GM21529 (cell line): ENCODE data around the gene EFCAB13.

Source experiments
- ATAC-seq: cut with Tn5 transposase; IDR thresholded peaks from one replicate; pipeline ENCODE4 v1.9.1; 2021; ENCODE audit not compliant: unreplicated experiment

EFCAB13 gene

GRCh38 chr17:47291242-47291873 lies 32.4 kb upstream of the EFCAB13 start:
- ATAC-seq = no peak

GRCh38 chr17:47292206-47292605 lies 31.5 kb upstream of the EFCAB13 start:
- no peak for ATAC-seq

GRCh38 chr17:47295037-47295873 lies 28.5 kb upstream of the EFCAB13 start:
- no peak for ATAC-seq

GRCh38 chr17:47295874-47296255 lies 27.9 kb upstream of the EFCAB13 start:
- no peak for ATAC-seq

GRCh38 chr17:47297661-47298400 lies 25.9 kb upstream of the EFCAB13 start:
- ATAC-seq = no peak

GRCh38 chr17:47298712-47299111 lies 25.0 kb upstream of the EFCAB13 start:
- no peak for ATAC-seq

- no peak for ATAC-seq
These were observed 24.4 kb upstream of the EFCAB13 start for GRCh38 chr17:47299239-47299910.

GRCh38 chr17:47300718-47301117 lies 23.0 kb upstream of the EFCAB13 start:
- no peak for ATAC-seq

- ATAC-seq = no peak
These were observed 22.6 kb upstream of the EFCAB13 start for GRCh38 chr17:47301161-47301560.

- no peak for ATAC-seq
These were observed 21.9 kb upstream of the EFCAB13 start for GRCh38 chr17:47301831-47302230.

- ATAC-seq = no peak
These were observed 19.6 kb upstream of the EFCAB13 start for GRCh38 chr17:47304186-47304585.

- no peak for ATAC-seq
These were observed 18.3 kb upstream of the EFCAB13 start for GRCh38 chr17:47305302-47305923.

- no peak for ATAC-seq
These were observed 13.5 kb upstream of the EFCAB13 start for GRCh38 chr17:47310186-47310733.

GRCh38 chr17:47311420-47311819 lies 12.3 kb upstream of the EFCAB13 start:
- ATAC-seq = no peak

GRCh38 chr17:47315451-47316266 lies 8.1 kb upstream of the EFCAB13 start:
- no peak for ATAC-seq

GRCh38 chr17:47316311-47316710 lies 7.4 kb upstream of the EFCAB13 start:
- no peak for ATAC-seq

GRCh38 chr17:47317119-47317518 lies 6.6 kb upstream of the EFCAB13 start:
- no peak for ATAC-seq

- ATAC-seq = no peak
These were observed 5.4 kb upstream of the EFCAB13 start for GRCh38 chr17:47318197-47318918.

GRCh38 chr17:47320879-47321502 lies 2.8 kb upstream of the EFCAB13 start:
- no peak for ATAC-seq
